ENCODE results near the gene CLDN14.

Gene CLDN14, protein sequence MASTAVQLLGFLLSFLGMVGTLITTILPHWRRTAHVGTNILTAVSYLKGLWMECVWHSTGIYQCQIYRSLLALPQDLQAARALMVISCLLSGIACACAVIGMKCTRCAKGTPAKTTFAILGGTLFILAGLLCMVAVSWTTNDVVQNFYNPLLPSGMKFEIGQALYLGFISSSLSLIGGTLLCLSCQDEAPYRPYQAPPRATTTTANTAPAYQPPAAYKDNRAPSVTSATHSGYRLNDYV

DNA sequence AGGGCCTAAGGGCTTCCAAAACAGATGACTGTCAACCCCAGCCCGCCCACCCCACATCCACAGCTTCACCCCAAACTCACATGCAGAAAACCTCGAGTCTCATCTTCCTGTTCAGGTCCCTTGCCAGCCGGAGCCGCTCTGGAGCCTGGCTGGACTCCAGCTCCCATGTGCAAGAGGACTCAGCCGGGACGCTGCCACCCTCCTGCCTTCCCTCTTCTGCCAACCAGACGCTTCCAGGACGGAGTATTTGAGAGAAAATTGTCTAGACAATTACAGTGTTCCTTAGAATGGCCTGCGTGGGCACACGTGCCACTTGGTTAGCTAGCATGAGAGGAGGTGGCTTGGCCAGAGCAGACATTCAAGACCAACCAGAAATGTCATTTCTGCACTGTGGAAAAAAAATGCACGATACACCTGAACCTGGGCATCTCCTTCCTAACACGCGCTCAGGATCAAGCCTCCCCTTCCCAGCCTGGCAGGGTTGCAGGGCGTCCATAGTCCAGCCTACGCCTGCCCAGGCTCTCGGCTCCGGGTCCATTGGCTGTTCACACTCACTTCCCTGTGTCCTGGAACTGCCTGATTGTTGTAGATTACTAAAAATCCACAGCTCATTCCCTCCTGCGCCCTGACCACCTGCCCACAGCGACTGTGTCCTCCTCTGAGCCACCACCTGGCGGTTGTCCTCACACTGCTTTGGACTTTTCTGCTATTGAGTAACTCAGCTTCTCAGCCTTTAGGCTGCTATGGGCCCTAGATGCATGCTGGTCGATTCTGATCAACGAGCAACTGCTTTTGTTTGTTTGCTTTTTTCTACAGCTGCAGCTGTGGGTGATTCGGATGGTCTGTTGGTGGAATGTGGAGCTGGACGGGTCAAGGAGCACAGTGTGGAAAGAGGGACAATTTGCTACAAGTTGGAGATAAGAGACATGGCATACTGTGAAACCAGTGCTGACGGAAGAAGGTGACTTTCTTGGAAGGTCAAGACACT lies at the start of gene CLDN14:
Gene CLDN14 (minus strand): TSS at position 708 of the 988 bp plus-strand sequence. CDS start 18,427 bp downstream, outside the sequence.
- ChIA-PET CTCF (interaction anchor here (0.8 kb wide), 1 partner anchor 26 kb away, joined by 4 read pairs; no protein-coding TSS in a partner anchor), POLR2A (no interaction called here)
- DNase-seq (ENCODE audit: extremely low spot score) = no peak
- TF ChIP-seq FOXM1 (IDR thresholded peaks at IDR 0.05; ENCODE audit: borderline replicate concordance) (no peak), TARDBP (IDR thresholded peaks at IDR 0.05) (no peak), CTBP1 (IDR thresholded peaks at IDR 0.05; ENCODE audit: borderline replicate concordance) (no peak), LEF1 (IDR thresholded peaks at IDR 0.05; ENCODE audit: borderline replicate concordance) (no peak), ARNT (IDR thresholded peaks at IDR 0.05) (no peak), SP1 (IDR thresholded peaks at IDR 0.05) (no peak), NFRKB (IDR thresholded peaks at IDR 0.05) (no peak), ELF4 (IDR thresholded peaks at IDR 0.05) (no peak), HDGF (IDR thresholded peaks at IDR 0.05; ENCODE audit: borderline replicate concordance) (no peak), FOXA1 (IDR thresholded peaks at IDR 0.05) (no peak), L3MBTL2 (conservative IDR thresholded peaks at IDR 0.05) (no peak), SUZ12 (IDR thresholded peaks at IDR 0.05) (no peak), FOXK2 (IDR thresholded peaks at IDR 0.05) (no peak), ZNF384 (IDR thresholded peaks at IDR 0.05) (no peak)
- TF ChIP-seq, protein P1, sequence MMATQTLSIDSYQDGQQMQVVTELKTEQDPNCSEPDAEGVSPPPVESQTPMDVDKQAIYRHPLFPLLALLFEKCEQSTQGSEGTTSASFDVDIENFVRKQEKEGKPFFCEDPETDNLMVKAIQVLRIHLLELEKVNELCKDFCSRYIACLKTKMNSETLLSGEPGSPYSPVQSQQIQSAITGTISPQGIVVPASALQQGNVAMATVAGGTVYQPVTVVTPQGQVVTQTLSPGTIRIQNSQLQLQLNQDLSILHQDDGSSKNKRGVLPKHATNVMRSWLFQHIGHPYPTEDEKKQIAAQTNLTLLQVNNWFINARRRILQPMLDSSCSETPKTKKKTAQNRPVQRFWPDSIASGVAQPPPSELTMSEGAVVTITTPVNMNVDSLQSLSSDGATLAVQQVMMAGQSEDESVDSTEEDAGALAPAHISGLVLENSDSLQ (IDR thresholded peaks at IDR 0.05) = no peak

DNA sequence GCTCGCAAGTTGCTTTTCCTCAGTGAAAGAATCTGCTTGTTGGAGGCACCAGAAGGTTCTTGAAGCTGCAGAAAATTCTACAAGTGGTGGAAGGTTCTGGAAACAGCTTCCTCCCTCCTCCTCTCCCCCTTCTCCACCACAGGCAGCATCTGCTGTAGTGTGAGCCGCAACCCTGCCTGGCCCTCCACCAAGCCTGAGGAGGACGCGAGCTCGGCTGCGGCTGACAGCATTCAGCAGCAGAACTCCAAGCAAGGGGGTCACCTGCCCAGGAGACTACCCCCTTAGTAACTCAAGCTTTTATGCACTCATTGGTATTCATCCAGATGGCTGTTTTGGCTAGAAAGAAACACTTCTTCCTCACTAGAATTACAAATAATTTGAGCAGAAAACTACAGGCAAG lies 48.8 kb upstream of the CLDN14 start:
- no peak for TF ChIP-seq LEF1 (IDR thresholded peaks at IDR 0.05; ENCODE audit: borderline replicate concordance)
- no peak for TF ChIP-seq NFRKB (IDR thresholded peaks at IDR 0.05)
- no peak for TF ChIP-seq HDGF (IDR thresholded peaks at IDR 0.05; ENCODE audit: borderline replicate concordance)
- TF ChIP-seq ELF4 (IDR thresholded peaks at IDR 0.05) = no peak
- TF ChIP-seq TARDBP (IDR thresholded peaks at IDR 0.05) = no peak
- CTCF ChIA-PET = no interaction called here
- POLR2A ChIA-PET = no interaction called here

DNA sequence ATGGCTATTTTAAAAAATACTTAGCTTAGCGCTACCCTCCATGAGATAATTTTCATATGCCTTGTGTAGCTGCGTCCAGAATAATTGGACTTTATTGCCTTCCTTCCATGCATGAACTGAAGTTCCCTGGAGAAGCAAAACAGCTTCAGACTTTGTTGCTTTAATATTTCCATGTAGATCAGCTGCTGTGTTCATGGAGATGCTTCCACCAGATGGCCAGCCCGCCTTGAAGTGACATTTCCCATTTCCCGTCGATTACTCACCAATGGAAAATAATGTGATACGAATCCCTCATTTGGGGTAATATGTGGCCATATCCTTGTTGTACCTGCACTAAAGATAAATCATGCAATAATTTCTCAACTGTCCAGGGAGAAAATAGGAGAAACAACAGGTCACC lies 47.4 kb upstream of the CLDN14 start:
- DNase-seq (ENCODE audit: extremely low spot score) = no peak
- CTCF ChIA-PET = interaction anchor here (0.6 kb wide), 1 partner anchor 79 kb away, joined by 3 read pairs; no protein-coding TSS in a partner anchor
- POLR2A ChIA-PET = no interaction called here
- TF ChIP-seq TARDBP (IDR thresholded peaks at IDR 0.05) = no peak
- TF ChIP-seq ELF4 (IDR thresholded peaks at IDR 0.05) = no peak
- no peak for TF ChIP-seq ZNF384 (IDR thresholded peaks at IDR 0.05)
- TF ChIP-seq BHLHE40 (IDR thresholded peaks at IDR 0.05; ENCODE audit: borderline replicate concordance) = no peak

More for the DNA sequence above, 48.8 kb upstream of the CLDN14 start:
- DNase-seq (ENCODE audit: extremely low spot score) = no peak

DNA sequence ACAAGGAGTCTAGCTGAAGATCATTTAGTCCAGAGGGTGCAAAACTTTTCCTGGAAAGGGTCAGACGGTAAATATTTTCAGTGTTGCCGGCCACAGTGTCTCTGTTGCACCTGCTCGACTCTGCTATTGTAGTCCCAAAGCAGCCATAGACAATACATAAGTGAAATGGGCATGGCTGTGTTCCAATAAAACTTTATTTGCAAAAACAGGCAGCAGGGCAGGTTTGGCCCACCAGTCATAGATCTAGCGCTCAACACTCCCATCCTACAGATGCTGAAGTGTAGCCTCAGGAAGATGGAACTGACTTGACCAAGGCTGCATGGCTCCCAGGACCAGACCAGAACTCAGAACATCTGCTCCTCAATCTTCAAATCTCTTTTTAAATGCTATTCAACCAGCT lies 46.2 kb upstream of the CLDN14 start:
- ChIA-PET POLR2A (no interaction called here), CTCF (interaction anchor here (0.7 kb wide), 1 partner anchor 16 kb away, joined by 3 read pairs; no protein-coding TSS in a partner anchor)
- TF ChIP-seq BHLHE40 (IDR thresholded peaks at IDR 0.05; ENCODE audit: borderline replicate concordance) (no peak), L3MBTL2 (conservative IDR thresholded peaks at IDR 0.05) (no peak), LEF1 (IDR thresholded peaks at IDR 0.05; ENCODE audit: borderline replicate concordance) (no peak), TARDBP (IDR thresholded peaks at IDR 0.05) (no peak), SUZ12 (IDR thresholded peaks at IDR 0.05) (no peak), FOXM1 (IDR thresholded peaks at IDR 0.05; ENCODE audit: borderline replicate concordance) (no peak), SP1 (IDR thresholded peaks at IDR 0.05) (no peak), NFRKB (IDR thresholded peaks at IDR 0.05) (no peak), ELF4 (IDR thresholded peaks at IDR 0.05) (no peak), HDGF (IDR thresholded peaks at IDR 0.05; ENCODE audit: borderline replicate concordance) (no peak), FOXK2 (IDR thresholded peaks at IDR 0.05) (no peak)
- TF ChIP-seq, protein P1 (IDR thresholded peaks at IDR 0.05) = no peak
- no peak for DNase-seq (ENCODE audit: extremely low spot score)

DNA sequence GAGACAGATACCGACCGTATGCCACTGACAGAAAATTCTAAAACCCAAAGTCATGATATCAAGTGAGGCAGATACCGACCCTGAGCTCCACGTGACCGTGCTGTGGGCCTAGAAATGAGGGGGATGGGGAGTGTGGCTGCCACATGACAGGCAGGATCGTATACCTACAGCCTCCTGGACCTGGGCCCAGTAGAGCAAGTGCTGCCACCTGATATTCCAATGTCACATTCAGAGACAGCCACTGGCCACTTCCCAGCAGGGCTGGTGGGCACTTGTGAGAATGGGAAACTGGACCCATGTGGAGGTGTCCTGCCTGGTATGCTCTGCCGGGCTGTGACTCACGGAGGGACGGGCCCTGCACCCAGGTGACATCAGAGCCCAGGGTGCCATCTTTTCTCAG lies 44.6 kb upstream of the CLDN14 start:
- no peak for TF ChIP-seq SUZ12 (IDR thresholded peaks at IDR 0.05)
- TF ChIP-seq LEF1 (IDR thresholded peaks at IDR 0.05; ENCODE audit: borderline replicate concordance) = no peak
- no peak for TF ChIP-seq HDGF (IDR thresholded peaks at IDR 0.05; ENCODE audit: borderline replicate concordance)
- TF ChIP-seq ZNF384 (IDR thresholded peaks at IDR 0.05) = no peak
- TF ChIP-seq NFRKB (IDR thresholded peaks at IDR 0.05) = no peak
- no peak for TF ChIP-seq ELF4 (IDR thresholded peaks at IDR 0.05)
- TF ChIP-seq CTBP1 (IDR thresholded peaks at IDR 0.05; ENCODE audit: borderline replicate concordance) = no peak
- TF ChIP-seq SP1 (IDR thresholded peaks at IDR 0.05) = no peak
- TF ChIP-seq FOXK2 (IDR thresholded peaks at IDR 0.05) = no peak
- TF ChIP-seq, protein P1 (IDR thresholded peaks at IDR 0.05) = no peak
- TF ChIP-seq TARDBP (IDR thresholded peaks at IDR 0.05) = no peak
- TF ChIP-seq FOXA1 (IDR thresholded peaks at IDR 0.05) = no peak
- no peak for TF ChIP-seq BHLHE40 (IDR thresholded peaks at IDR 0.05; ENCODE audit: borderline replicate concordance)
- TF ChIP-seq FOXM1 (IDR thresholded peaks at IDR 0.05; ENCODE audit: borderline replicate concordance) = no peak
- TF ChIP-seq L3MBTL2 (conservative IDR thresholded peaks at IDR 0.05) = no peak
- no peak for TF ChIP-seq ARNT (IDR thresholded peaks at IDR 0.05)
- ChIA-PET POLR2A (no interaction called here), CTCF (no interaction called here)
- no peak for DNase-seq (ENCODE audit: extremely low spot score)

Data from HEK293T (cell line).